ENCODE data around the gene PIP4K2A.

PIP4K2A gene

DNA sequence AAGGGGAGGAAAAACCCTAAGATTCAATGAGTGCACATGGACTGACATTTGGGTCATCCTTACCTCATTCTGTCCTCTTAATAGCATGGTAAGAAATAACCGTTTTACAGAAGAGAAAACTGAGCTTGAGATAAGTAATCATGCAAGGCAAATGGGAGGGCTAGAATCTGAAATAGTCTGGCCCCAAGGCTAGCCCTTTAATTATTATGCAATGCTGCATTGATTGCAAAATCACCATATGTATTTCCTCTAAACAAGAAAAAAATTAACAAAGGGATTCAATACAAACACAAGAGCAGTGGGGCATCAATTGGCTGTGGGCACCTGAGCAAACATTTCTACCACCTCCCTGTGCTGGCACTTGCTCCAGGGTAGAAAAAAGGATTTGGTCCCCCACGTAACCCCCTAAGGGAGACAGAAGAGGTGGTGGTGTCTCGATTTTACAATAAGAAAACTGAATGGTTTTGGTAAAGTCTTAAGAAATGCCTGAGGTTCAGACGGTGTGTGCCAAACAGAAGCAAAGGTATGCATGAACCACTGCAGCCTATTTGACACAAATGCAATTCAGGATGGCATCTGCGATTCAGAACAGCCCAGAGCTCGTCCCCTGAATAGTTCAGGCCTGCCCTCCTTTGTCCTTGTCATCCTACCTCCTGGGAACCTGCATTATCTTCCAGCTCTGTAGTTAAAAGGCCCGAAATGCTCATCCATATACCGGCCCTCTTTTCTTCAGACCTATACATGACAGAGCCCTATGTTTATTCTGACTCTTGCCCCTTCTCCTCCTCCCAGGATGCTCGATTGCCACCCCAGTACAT is 23.6 kb downstream of the PIP4K2A start:
- DNase-seq, result no peak

DNA sequence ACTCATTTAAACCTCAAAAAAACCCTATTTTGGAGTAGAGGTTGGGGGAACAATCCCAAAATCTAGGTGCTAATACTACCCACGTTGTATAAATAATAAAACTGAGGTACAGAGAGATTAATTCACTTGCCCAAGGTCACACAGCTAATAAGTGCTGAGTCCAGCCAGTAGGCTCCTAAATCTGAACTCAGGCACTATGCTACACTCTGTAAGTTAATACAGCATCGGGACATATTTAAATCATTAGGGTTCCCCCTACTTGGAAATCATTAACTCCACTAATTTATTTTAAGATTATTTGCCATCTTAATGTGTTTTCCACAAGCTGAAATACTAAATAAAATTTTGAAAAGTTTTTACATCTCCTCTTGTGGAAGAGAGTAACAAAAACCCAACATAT is 24.2 kb downstream of the PIP4K2A start:
- DNase-seq, result no peak

GRCh38 chr10:22686347-22686746 is 28.0 kb downstream of the PIP4K2A start:
- DNase-seq, result no peak

GRCh38 chr10:22685926-22686325 is 28.5 kb downstream of the PIP4K2A start:
- DNase-seq, result no peak

DNA sequence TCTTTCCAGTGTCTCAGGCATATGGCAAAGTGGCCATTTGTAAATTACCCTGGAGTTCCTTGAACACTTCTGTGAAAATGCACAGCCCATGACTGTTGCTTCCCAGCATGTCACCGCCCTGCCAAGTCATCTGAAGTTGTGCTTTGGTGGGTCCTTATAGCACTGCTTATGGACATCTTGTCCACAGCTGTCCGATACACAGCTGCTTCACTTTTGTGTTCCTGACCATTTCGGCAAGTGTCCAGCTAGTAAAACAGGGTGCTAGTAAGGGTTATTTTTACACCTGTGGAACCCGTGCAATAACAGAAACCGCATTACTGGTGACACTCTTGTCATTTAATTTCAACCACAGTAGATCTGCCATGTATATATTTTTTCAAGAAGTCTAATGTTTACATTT is 29.7 kb downstream of the PIP4K2A start:
- DNase-seq, result no peak

DNA sequence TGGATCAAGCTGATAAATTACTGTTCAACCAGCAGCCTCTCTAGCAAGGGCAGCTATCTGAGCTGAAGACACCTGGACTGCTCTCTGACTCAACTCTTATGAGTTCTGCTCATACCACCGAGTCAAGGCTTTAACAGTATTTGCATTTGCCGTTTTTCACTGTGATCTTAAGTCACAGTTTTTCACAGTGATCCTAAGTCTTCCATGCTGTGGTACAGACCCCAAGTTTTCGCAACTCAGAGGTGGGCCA is 31.3 kb downstream of the PIP4K2A start:
- no peak for DNase-seq

GRCh38 chr10:22682237-22683139 is 31.9 kb downstream of the PIP4K2A start:
- peak; percentile 75 for DNase-seq

GRCh38 chr10:22681783-22682183 is 32.6 kb downstream of the PIP4K2A start:
- peak; percentile 38 for DNase-seq

DNA sequence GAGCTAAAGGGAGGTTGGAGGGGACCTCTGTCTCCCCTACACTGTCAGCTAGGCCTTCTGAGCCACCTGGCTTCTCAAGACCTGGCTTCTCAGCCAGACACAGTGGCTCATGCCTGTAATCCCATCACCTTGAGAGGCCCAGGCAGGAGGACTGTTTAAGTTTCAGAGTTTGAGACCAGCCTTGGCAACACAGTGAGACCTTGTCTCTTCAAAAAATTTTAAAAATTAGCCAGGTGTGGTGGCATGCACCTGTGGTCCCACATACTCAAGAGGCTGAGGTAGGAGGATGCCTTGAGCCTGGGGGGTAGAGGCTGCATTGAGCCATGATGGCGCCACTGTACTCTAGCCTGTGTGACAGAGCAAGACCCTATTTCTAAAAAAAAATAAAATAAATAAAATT is 33.1 kb downstream of the PIP4K2A start:
- no peak for DNase-seq

- DNase-seq, result no peak
Measured at GRCh38 chr10:22679608-22680007, 34.8 kb downstream of the PIP4K2A start.

- no peak for DNase-seq
Measured at GRCh38 chr10:22677333-22677732, 37.0 kb downstream of the PIP4K2A start.

DNA sequence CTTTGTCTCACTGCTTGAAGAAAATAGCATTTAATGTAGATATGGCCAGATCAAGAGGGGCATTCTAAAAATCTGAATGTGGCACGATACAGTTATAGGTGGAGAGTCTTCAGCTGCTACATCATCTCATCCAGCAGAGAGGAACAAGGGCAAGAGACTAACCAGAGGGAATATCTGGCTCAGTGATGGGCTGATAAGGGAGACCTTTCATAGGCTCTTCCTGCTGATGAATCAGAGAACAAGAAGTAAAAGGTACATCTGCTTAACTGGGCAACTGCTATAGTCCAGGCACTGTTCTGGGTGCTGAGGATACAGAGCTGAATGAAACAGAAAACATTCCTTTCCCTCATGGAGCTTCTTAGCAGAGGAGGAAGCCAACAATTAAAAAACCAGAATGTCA is 37.9 kb downstream of the PIP4K2A start:
- no peak for DNase-seq

- DNase-seq, result no peak
Measured at GRCh38 chr10:22674573-22674930, 39.8 kb downstream of the PIP4K2A start.

DNA sequence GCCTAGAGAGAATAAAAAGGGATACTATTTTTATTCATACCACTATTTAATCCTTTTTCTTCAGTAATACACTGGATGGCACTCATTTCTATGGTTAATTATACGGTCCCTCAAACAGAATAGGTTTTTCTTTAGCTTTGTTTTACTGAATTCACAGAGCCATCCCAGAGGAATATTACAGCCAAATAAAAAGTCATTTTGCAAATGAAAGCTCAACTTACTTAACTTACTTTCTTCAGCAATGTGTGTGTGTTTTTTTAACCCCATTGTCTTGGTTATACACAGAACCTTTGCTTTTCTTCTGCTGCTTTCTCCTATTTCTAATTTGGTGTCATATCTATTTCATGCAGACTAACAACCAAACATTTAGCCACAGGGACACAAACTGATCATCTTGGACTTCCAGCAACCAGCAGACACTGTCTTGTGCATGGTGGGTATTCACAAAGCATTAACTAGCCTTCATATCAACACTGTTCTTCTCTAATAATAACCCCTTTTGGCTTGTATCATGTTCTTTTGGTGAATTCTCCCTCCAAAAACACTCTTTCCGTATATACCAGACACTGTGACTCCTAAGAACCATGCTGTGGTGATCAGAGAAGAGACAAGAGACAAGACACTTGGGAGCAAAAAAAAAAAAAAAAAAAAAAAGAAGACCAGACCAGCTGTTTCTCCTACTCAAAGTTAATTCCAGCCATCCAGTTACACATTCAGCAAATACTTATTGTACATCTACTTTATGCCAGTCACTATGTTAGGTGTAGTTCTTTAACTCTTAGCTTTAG is 40.4 kb downstream of the PIP4K2A start:
- DNase-seq, result no peak

- DNase-seq, result no peak
Measured at GRCh38 chr10:22673091-22673392, 41.3 kb downstream of the PIP4K2A start.

DNA sequence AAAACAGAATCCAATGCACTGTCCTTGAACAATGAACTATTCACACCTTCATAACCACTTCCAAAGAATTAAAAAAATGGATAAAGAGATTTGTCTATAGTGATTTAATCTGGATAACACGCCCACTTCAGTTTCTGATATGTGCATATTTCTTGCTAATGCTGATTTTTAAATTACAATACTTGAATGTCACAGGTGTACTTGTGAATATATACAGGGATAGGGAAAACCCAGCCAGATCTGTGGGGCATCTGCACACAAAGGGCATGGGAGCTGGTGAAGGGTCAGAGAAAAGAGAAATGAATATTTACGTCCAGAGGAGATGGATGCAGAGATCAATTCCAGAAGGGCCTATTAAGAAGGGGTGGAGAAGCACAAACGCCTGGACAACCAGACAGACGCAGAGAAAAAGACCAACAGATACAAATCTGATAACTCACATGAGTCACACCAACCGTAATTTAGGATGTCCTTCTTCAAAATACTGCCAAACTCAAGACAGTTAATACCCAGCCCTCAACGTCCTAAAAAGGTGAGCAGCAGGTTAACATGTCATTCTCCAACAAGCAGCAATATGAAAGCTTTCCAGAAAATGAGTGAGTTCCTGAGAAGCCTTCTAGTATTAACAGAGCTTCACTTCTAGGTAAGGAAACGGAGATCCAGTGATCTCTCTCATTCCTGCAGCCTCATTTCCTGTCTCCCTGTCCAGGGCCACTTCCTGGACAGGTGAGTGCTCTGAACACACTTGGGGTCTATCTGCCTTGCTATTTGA is 41.9 kb downstream of the PIP4K2A start:
- no peak for DNase-seq

DNA sequence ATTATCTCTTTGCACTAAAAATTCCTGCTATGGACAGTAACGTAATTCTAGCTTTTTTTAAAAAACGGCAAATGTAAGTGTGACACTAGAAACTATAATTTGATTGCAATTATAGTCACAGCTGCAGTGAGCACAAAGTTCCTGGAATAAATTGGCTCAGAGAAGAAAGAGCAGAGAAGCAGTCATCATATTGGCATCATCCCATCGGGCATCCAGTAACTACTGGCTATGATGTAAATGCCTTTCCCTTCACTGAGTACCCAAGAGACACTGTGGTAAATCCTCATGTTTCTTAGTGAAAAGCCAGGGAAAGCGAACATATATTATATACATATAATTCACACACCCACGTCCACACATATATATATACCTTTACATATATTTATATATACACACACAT is 43.6 kb downstream of the PIP4K2A start:
- no peak for DNase-seq

DNA sequence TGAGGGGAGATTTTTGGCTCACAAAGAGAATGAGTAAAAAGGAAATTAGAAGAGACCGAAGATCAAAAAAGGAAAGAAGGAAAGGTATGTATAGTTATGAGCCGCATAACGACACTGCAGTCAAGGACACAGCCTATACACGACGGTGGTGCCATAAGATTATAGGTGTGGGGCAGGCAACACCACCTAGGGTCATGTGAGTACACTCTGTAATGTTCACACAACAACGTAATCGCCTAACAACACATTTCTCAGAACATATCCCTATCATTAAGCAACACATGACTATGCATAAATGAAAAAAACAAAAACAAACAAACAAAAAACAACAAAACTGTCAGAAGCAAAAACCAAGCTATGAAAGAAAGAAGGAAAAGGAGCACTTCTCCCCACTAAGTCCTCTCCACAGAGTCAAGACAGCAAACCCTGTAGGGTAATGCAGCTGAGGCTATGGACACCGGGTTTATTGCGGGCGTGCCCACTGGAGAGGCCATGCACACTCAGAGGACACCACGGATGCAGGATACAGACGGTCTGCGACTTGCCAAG is 45.1 kb downstream of the PIP4K2A start:
- DNase-seq, result no peak

- DNase-seq, result no peak
Measured at GRCh38 chr10:22667093-22667480, 47.3 kb downstream of the PIP4K2A start.

GRCh38 chr10:22666287-22667092 is 47.9 kb downstream of the PIP4K2A start:
- peak; percentile 25 for DNase-seq

- no peak for DNase-seq
Measured at GRCh38 chr10:22665329-22665728, 49.0 kb downstream of the PIP4K2A start.
